GM10266 (cell line): Measurements from ENCODE around the gene SLC25A13.

Source experiments
- DNase-seq: peaks from one replicate; pipeline ENCODE4 v3.0.0; 2012; ENCODE audit errors: extremely low spot score
- TF ChIP-seq, protein P1 (sequence below): IDR thresholded peaks from 2 replicates; pipeline ENCODE4 v1.5.1; 2012; ENCODE audit warnings: mild to moderate bottlenecking, low read depth; ENCODE audit not compliant: control insufficient read depth, insufficient read depth; ENCODE audit errors: missing control alignments

SLC25A13 gene

DNA sequence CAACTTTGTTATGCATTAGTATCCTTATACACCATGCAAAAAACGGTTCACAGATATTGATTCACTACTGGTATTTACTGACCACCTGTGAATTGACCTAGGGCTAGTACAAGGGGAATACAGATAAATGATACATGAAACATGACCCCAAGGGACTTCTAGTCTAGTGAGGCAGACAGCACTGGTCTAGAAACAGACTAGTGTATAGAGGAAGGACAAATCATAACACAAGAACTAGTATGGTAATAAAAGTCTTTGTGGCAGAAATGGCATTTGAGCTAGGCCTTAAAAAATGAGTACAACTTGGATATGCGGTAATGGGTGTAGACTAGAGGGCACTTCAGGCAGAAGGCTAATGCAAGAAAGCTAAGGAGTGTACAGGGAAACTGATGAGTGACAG, 86.6 kb downstream of the SLC25A13 start:
- TF ChIP-seq, protein P1, sequence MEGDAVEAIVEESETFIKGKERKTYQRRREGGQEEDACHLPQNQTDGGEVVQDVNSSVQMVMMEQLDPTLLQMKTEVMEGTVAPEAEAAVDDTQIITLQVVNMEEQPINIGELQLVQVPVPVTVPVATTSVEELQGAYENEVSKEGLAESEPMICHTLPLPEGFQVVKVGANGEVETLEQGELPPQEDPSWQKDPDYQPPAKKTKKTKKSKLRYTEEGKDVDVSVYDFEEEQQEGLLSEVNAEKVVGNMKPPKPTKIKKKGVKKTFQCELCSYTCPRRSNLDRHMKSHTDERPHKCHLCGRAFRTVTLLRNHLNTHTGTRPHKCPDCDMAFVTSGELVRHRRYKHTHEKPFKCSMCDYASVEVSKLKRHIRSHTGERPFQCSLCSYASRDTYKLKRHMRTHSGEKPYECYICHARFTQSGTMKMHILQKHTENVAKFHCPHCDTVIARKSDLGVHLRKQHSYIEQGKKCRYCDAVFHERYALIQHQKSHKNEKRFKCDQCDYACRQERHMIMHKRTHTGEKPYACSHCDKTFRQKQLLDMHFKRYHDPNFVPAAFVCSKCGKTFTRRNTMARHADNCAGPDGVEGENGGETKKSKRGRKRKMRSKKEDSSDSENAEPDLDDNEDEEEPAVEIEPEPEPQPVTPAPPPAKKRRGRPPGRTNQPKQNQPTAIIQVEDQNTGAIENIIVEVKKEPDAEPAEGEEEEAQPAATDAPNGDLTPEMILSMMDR, result no peak
- no peak for DNase-seq

DNA sequence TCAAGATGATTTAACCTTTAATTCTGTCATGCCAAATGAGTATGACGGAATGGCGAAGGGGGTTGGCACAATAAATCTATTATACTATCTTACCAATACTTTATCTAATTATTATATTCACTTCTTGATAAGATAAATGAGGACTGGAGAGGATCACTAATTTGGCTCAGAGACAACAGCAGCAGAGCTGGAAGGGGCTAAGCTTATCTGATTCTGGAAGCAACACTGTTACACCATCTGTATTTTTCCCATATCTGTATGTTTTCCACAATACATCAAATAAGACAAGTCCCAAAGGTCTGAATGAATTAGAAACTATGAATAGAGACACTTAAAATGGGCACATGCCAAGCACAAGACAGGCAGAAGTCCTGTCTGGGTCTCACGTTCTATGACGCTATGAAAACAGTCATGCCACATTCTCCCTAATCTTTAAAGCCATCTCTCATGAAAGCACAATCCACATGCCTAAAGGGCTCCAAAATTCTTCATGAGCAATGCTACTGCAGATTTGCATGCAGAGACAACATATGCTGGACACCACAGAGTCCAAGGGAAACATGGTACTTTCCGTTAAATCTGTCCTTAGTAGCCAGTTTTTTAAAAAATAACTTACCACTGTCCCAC, 88.3 kb downstream of the SLC25A13 start:
- no peak for DNase-seq
- TF ChIP-seq, protein P1, result no peak

DNA sequence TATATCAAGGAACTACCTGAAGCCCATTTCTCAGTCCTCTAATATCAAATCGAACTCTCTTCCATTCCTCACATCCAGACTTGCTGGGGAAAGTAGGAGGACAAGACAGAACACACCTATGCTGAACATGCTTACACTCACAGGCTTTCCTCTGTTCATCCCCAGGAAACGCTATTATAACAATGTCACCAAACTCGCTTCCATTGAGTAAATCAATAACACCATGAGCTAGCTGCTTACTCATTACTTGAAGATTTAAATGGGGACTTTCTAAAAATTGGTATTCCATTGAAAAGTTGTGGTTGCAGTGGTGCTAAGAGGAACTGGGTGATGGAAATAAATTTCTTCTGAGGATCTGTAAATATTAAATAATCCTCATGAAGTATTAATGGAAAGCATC, 88.8 kb downstream of the SLC25A13 start:
- TF ChIP-seq, protein P1, result no peak
- DNase-seq, result no peak

DNA sequence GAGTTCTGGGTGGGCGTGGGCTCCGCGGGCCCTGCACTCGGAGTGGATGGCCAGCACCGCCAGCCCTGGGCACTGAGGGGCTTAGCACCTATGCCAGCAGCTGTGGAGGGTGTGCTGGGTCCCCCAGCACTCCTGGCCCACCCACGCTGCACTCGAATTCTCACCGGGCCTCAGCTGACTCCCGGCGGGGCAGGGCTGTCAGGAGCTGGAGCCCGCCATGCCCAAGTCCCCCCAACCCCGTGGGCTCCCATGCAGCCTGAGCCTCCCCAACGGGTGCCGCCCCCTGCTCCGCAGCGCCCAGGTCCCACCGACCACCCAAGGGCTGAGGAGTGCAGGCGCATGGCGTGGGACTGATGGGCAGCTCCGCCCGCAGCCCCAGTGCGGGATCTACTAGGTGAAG, 93.1 kb downstream of the SLC25A13 start:
- TF ChIP-seq, protein P1, result no peak
- no peak for DNase-seq

DNA sequence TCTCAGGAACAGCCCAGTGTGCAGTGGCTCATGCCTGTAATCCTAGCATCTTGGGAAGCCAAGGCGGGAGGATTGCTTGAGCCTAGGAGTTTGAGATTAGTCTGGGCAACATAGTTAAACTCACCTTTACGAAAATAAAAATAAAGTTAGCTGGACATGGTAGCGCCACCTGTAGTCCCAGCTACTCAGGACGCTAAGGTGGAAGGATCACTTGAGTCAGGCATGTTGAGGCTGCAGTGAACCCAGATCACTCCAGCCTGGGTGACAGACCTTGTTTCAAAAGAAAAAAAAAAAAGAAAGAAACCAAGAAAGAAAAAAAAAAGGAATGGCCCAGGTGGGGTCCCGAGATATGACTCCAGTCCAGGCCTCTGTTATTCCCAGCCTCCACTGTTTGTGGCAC, 96.6 kb downstream of the SLC25A13 start:
- TF ChIP-seq, protein P1, result no peak
- no peak for DNase-seq

DNA sequence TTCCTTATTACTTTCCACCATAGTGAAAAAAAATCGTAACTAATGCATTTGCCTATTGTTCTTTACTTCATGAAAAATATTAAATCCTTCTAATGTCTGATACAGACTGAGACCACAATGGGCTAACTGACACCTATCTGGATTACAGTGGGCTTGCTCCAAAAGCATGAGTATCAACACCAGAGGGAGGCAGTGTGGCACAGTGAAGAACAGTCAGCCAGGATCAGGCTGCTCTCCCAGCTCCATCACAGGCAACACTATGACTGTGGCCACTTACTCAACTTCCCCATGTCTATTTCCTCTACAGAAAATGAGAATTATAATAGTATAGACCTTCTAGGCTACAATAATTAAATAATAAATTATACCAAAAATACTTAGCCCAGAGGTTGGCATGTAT, 97.2 kb downstream of the SLC25A13 start:
- TF ChIP-seq, protein P1, result no peak
- DNase-seq, result peak; percentile 30

DNA sequence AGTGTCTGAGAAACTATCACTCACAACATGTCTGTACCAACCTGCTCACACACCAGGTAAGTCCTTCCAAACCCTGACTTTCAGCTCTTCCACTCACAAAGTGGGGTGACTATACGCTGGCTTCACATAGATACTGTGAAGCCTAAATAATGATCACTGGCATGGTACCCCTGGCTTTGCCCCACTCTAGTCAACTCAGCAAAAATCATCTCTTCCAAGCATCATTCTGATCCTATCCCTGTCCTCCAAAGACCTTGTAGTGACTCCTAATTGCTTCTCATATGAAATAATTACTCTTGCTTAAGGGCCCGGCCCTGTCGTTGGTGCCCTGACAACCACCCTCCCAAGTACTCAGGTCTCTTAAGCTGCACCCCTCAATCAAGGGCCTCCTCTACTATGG, 97.8 kb downstream of the SLC25A13 start:
- TF ChIP-seq, protein P1, result no peak
- no peak for DNase-seq
